SIG-M5 (cell line): ENCODE data around the gene GPR153.

Source experiments
- DNase-seq: peaks from one replicate; lab custom pipeline; 2025; lab: John Stamatoyannopoulos, UW

GPR153 gene

GRCh38 chr1:6287029-6287428, 26.1 kb upstream of the GPR153 start:
- no peak for DNase-seq

GRCh38 chr1:6286266-6286665, 25.4 kb upstream of the GPR153 start:
- no peak for DNase-seq

- DNase-seq: no peak
Measured at GRCh38 chr1:6285336-6285735, 24.4 kb upstream of the GPR153 start.

- no peak for DNase-seq
Measured at GRCh38 chr1:6282577-6283270, 21.8 kb upstream of the GPR153 start.

- DNase-seq: no peak
Measured at GRCh38 chr1:6281511-6282402, 20.9 kb upstream of the GPR153 start.

- DNase-seq: no peak
Measured at GRCh38 chr1:6280761-6281451, 20.0 kb upstream of the GPR153 start.

- DNase-seq: no peak
Measured at GRCh38 chr1:6279613-6280383, 18.9 kb upstream of the GPR153 start.

- DNase-seq: no peak
Measured at GRCh38 chr1:6279066-6279465, 18.2 kb upstream of the GPR153 start.

GRCh38 chr1:6278263-6278662, 17.4 kb upstream of the GPR153 start:
- no peak for DNase-seq

- no peak for DNase-seq
Measured at GRCh38 chr1:6276811-6277555, 16.1 kb upstream of the GPR153 start.

- no peak for DNase-seq
Measured at GRCh38 chr1:6275826-6276782, 15.2 kb upstream of the GPR153 start.

- DNase-seq: no peak
Measured at GRCh38 chr1:6274622-6275139, 13.8 kb upstream of the GPR153 start.

- no peak for DNase-seq
Measured at GRCh38 chr1:6274102-6274501, 13.2 kb upstream of the GPR153 start.

- no peak for DNase-seq
Measured at GRCh38 chr1:6273380-6273891, 12.5 kb upstream of the GPR153 start.

- DNase-seq: no peak
Measured at GRCh38 chr1:6272868-6273267, 12.0 kb upstream of the GPR153 start.

- DNase-seq: no peak
Measured at GRCh38 chr1:6272452-6272851, 11.6 kb upstream of the GPR153 start.

GRCh38 chr1:6271554-6271953, 10.7 kb upstream of the GPR153 start:
- DNase-seq: no peak

- DNase-seq: no peak
Measured at GRCh38 chr1:6271006-6271405, 10.1 kb upstream of the GPR153 start.

- DNase-seq: no peak
Measured at GRCh38 chr1:6270401-6270800, 9.5 kb upstream of the GPR153 start.
